Liver (tissue), 9 donors: ENCODE measurements around the gene BEND3. TPM values are rescaled to one million over a fixed set of nuclear protein-coding genes. Genes with fewer than 3 reads are reported as not detected.

Experiments
- DNase-seq: peaks from one replicate; pipeline ENCODE4 v3.0.0-alpha.2; 2017; ENCODE audit warnings: low spot score
- H3K27ac ChIP-seq, 2 donors: one replicate each; pipeline ENCODE4 v1.7.0; 2013; ENCODE audit warnings: inconsistent platforms in 2 of 2, low read length in 2 of 2, control low read depth in 1 of 2, low read depth in 1 of 2, mild to moderate bottlenecking in 1 of 2
- H3K27me3 ChIP-seq, 4 donors: one replicate each; pipeline versions ENCODE4 v1.6.1 to v1.7.0; 2013; ENCODE audit warnings: low read length in 3 of 4, inconsistent platforms in 1 of 4, mild to moderate bottlenecking in 1 of 4, moderate library complexity in 1 of 4; ENCODE audit not compliant: control insufficient read depth in 4 of 4, insufficient read depth in 4 of 4
- H3K36me3 ChIP-seq, 4 donors: one replicate each; pipeline versions ENCODE4 v1.6.1 to v1.7.0; 2013; ENCODE audit warnings: low read length in 3 of 4, mild to moderate bottlenecking in 3 of 4, low read depth in 1 of 4, moderate library complexity in 1 of 4; ENCODE audit not compliant: control insufficient read depth in 4 of 4, insufficient read depth in 3 of 4
- H3K4me1 ChIP-seq, 4 donors: one replicate each; pipeline versions ENCODE4 v1.6.1 to v1.7.0; 2013; ENCODE audit warnings: low read length in 3 of 4, mild to moderate bottlenecking in 3 of 4, moderate library complexity in 1 of 4; ENCODE audit not compliant: control insufficient read depth in 4 of 4, insufficient read depth in 4 of 4
- H3K4me3 ChIP-seq, 3 donors: one replicate each; pipeline versions ENCODE4 v1.6.1 to v1.7.0; 2013; ENCODE audit warnings: low read length in 3 of 3, control low read depth in 1 of 3, low read depth in 1 of 3, mild to moderate bottlenecking in 1 of 3
- H3K9ac ChIP-seq, 2 donors: one replicate each; pipeline ENCODE4 v1.7.0; 2013; ENCODE audit warnings: low read length in 2 of 2, mild to moderate bottlenecking in 2 of 2, moderate library complexity in 2 of 2, control low read depth in 1 of 2, low read depth in 1 of 2
- H3K9me3 ChIP-seq, 4 donors: one replicate each; pipeline versions ENCODE4 v1.6.1 to v1.7.0; 2013; ENCODE audit warnings: low read length in 3 of 4; ENCODE audit not compliant: control insufficient read depth in 4 of 4
- ATF3 ChIP-seq: IDR thresholded peaks from 2 replicates; pipeline ENCODE4 v1.6.1; 2016; ENCODE audit warnings: antibody characterized with exemption
- EGR1 ChIP-seq, 2 donors: IDR thresholded peaks; 2 replicates each; pipeline ENCODE4 v1.6.1; 2016 to 2018; ENCODE audit warnings: antibody characterized with exemption in 2 of 2, low read depth in 2 of 2
- FOXA1 ChIP-seq: IDR thresholded peaks from 2 replicates; pipeline ENCODE4 v1.6.1; 2016; ENCODE audit warnings: antibody characterized with exemption
- FOXA2 ChIP-seq: IDR thresholded peaks from 2 replicates; pipeline ENCODE4 v1.6.1; 2016; ENCODE audit warnings: antibody characterized with exemption
- HNF4G ChIP-seq: IDR thresholded peaks from 2 replicates; pipeline ENCODE4 v1.6.1; 2016; ENCODE audit warnings: antibody characterized with exemption
- JUND ChIP-seq, 2 donors: IDR thresholded peaks; 2 replicates each; pipeline ENCODE4 v1.6.1; 2016; ENCODE audit warnings: antibody characterized with exemption in 2 of 2
- MAX ChIP-seq: IDR thresholded peaks from 2 replicates; pipeline ENCODE4 v1.6.1; 2016; ENCODE audit warnings: antibody characterized with exemption
- NR2F2 ChIP-seq: IDR thresholded peaks from 2 replicates; pipeline ENCODE4 v1.6.1; 2016; ENCODE audit warnings: antibody characterized with exemption
- RAD21 ChIP-seq, 2 donors: IDR thresholded peaks; 2 replicates each; pipeline ENCODE4 v1.6.1; 2016; ENCODE audit warnings: antibody characterized with exemption in 2 of 2, mild to moderate bottlenecking in 2 of 2
- REST ChIP-seq: IDR thresholded peaks from 2 replicates; pipeline ENCODE4 v1.6.1; 2016; ENCODE audit warnings: antibody characterized with exemption, mild to moderate bottlenecking
- RXRA ChIP-seq, 2 donors: IDR thresholded peaks; 2 replicates each; pipeline ENCODE4 v1.6.1; 2017 to 2018; ENCODE audit warnings: antibody characterized with exemption in 2 of 2, mild to moderate bottlenecking in 1 of 2
- SP1 ChIP-seq: IDR thresholded peaks from 2 replicates; pipeline ENCODE4 v1.6.1; 2018; ENCODE audit warnings: antibody characterized with exemption, mild to moderate bottlenecking
- TAF1 ChIP-seq: conservative IDR thresholded peaks from 2 replicates; pipeline ENCODE4 v1.6.1; 2016; ENCODE audit warnings: antibody characterized with exemption, mild to moderate bottlenecking
- YY1 ChIP-seq: IDR thresholded peaks from 2 replicates; pipeline ENCODE4 v1.6.1; 2016; ENCODE audit warnings: antibody characterized with exemption, mild to moderate bottlenecking
- WGBS: extraction: QIAGEN DNeasy Blood & Tissue Kit; methylation state at CpG from one replicate; pipeline ENCODE4 v1.1.7; 2013; 5-methylcytosine and 5-hydroxymethylcytosine counted together
- polyA plus RNA-seq, 2 donors: library from polyadenylated mRNA; stranded (reverse) in 1 of 2; unstranded in 1 of 2; fragments of 200-250 nt in 1 of 2; fragments of >200 nt in 1 of 2; fragmentation: Nextera tagmentation in 1 of 2; extraction: Ambion mirVana in 1 of 2; gene quantifications; one replicate each; pipeline versions ENCODE4 v1.2.1 to v1.2.3, GENCODE V29; 2013 to 2015
- total RNA-seq, 2 donors: library from RNA; depleted of rRNA; stranded (reverse); fragments of >200 nt; gene quantifications; one replicate each; pipeline ENCODE4 v1.2.3, GENCODE V29; 2014
- TF ChIP-seq, protein P1 (sequence below): IDR thresholded peaks from 2 replicates; pipeline ENCODE4 v1.6.1; 2016; ENCODE audit warnings: antibody characterized with exemption
- TF ChIP-seq, protein P2 (sequence below): fragments of 150-350 bp; IDR thresholded peaks from 2 replicates; pipeline ENCODE4 v1.5.1; 2017; ENCODE audit warnings: improper control_type of control experiment, low read depth, low read length; ENCODE audit not compliant: missing input control
- donor health status: healthy.
- donor health status: healthy.
- donor health status: healthy.
- donor health status: healthy.
- donor health status: healthy.

BEND3 gene
- total and polyA plus RNA-seq, 4 donors, result 0.47 to 1.7 (median 1.2) TPM

DNA sequence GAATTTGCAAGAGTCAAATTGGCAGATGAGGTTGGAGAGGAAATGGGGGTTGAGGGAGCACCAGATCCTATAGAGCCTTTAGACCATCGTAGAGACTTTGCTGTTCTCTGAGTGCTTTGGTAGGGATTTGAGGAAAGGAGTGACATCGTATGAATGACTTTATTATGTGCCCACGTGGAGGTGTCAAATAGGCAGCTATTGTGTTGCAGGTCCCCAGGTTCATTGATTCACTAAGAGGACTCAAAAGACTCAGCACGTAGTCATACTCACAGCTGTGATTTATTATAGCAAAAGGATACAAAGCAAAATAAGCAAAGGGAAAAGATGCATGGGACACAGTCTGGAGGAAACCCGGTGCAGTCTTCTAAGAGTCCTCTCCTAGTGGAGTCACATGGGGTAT lies 85.2 kb downstream of the BEND3 start (continued):
- TF ChIP-seq, protein P1, sequence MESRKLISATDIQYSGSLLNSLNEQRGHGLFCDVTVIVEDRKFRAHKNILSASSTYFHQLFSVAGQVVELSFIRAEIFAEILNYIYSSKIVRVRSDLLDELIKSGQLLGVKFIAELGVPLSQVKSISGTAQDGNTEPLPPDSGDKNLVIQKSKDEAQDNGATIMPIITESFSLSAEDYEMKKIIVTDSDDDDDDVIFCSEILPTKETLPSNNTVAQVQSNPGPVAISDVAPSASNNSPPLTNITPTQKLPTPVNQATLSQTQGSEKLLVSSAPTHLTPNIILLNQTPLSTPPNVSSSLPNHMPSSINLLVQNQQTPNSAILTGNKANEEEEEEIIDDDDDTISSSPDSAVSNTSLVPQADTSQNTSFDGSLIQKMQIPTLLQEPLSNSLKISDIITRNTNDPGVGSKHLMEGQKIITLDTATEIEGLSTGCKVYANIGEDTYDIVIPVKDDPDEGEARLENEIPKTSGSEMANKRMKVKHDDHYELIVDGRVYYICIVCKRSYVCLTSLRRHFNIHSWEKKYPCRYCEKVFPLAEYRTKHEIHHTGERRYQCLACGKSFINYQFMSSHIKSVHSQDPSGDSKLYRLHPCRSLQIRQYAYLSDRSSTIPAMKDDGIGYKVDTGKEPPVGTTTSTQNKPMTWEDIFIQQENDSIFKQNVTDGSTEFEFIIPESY, result no peak
- TF ChIP-seq RAD21 (IDR thresholded peaks at IDR 0.05) (no peak), YY1 (no peak), TAF1 (no peak), SP1 (no peak), JUND (IDR thresholded peaks at IDR 0.05) (no peak), MAX (no peak), EGR1 (IDR thresholded peaks at IDR 0.05; ENCODE audit: low read depth in 2 of 2) (no peak)

- no peak for TF ChIP-seq FOXA2
- TF ChIP-seq FOXA1, result no peak
- TF ChIP-seq, protein P2, sequence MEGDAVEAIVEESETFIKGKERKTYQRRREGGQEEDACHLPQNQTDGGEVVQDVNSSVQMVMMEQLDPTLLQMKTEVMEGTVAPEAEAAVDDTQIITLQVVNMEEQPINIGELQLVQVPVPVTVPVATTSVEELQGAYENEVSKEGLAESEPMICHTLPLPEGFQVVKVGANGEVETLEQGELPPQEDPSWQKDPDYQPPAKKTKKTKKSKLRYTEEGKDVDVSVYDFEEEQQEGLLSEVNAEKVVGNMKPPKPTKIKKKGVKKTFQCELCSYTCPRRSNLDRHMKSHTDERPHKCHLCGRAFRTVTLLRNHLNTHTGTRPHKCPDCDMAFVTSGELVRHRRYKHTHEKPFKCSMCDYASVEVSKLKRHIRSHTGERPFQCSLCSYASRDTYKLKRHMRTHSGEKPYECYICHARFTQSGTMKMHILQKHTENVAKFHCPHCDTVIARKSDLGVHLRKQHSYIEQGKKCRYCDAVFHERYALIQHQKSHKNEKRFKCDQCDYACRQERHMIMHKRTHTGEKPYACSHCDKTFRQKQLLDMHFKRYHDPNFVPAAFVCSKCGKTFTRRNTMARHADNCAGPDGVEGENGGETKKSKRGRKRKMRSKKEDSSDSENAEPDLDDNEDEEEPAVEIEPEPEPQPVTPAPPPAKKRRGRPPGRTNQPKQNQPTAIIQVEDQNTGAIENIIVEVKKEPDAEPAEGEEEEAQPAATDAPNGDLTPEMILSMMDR, result no peak
- TF ChIP-seq TAF1, result no peak
- no peak for TF ChIP-seq NR2F2
- TF ChIP-seq ATF3, result no peak
- no peak for TF ChIP-seq RXRA (IDR thresholded peaks at IDR 0.05)
- TF ChIP-seq YY1, result no peak
- no peak for TF ChIP-seq MAX
- TF ChIP-seq EGR1 (IDR thresholded peaks at IDR 0.05; ENCODE audit: low read depth in 2 of 2), result no peak
- no peak for TF ChIP-seq HNF4G
- TF ChIP-seq JUND (IDR thresholded peaks at IDR 0.05), result no peak
- TF ChIP-seq RAD21 (IDR thresholded peaks at IDR 0.05), result no peak
- TF ChIP-seq REST, result no peak
- peaks cover 0 to 3% (median 0%) of the 10 kb centered on the region in 4 donors for H3K4me1 ChIP-seq
Measured at GRCh38 chr6:107026965-107027364, 88.3 kb downstream of the BEND3 start.

More at GRCh38 chr6:107026965-107027364, 88.3 kb downstream of the BEND3 start:
- H3K4me3 ChIP-seq, result no peak overlapping the region
- H3K27me3 ChIP-seq, result no peaks in the 10 kb centered on the region
- no peak overlapping the region for H3K27ac ChIP-seq
- no peaks in the 10 kb centered on the region for H3K9me3 ChIP-seq
- no peaks in the 10 kb centered on the region for H3K36me3 ChIP-seq
- H3K9ac ChIP-seq, result no peak overlapping the region
- WGBS, result 95% methylated on average over 8 of the region's 8 CpGs
- no peak for DNase-seq
